ENCODE results near the gene WASF2. TPM values are rescaled to one million over a fixed set of nuclear protein-coding genes. Genes with fewer than 3 reads are reported as not detected.

WASF2 gene
- total and polyA plus RNA-seq, 2 of the 13 experiments (the other 11 are each of a cell fraction or from before 2014, with no cell fraction given), result 10.4 to 27.7 TPM

DNA sequence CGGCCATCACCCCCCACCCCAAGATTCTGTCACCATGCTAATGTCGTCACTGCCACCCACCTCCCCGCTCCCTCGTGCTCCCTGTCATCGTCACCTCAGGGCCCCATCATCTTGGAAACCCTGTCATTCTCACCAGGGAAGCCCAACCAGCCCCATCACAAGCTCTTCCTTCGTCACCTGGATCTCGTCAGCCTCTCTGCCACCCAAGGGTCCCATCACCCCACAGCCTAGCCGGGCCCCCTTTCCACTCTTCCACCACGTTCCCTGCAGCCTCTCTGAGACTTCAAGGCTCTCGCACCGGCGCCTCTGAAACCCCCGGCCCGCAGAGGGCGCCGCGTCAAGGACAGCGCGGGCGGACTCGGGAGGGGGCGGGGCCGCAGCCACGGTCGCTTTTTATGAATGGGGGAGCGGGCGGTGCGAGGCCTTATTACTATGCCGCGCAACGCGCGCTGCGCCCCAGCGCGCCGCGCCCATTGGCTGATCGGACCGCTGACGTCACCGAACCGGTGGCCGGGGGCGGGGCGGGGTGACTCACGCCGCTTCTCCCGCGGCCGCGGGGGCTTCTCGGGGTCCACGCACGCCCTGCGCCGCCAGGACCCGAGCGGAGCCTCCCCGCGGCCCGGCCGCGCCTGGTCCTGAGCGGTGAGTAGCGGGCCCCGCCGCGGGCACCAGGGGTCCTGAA lies 97.7 kb downstream of the WASF2 start, which contains the start of gene GPR3 (continued):
- TF ChIP-seq CBX5 (CRISPR knock-in tag; IDR thresholded peaks at IDR 0.05; ENCODE audit: borderline replicate concordance) (no peak), HDAC2 (CRISPR knock-in tag; IDR thresholded peaks at IDR 0.05) (no peak), ZBTB3 (CRISPR knock-in tag; IDR thresholded peaks at IDR 0.05; ENCODE audit: borderline replicate concordance, low read depth) (no peak), TAF15 (IDR thresholded peaks at IDR 0.05; ENCODE audit: low read depth, low read length, poor library complexity, severe bottlenecking) (no peak), ZNF615 (CRISPR knock-in tag; IDR thresholded peaks at IDR 0.05; ENCODE audit: borderline replicate concordance) (no peak), ZNF446 (CRISPR knock-in tag; IDR thresholded peaks at IDR 0.05) (no peak), CENPT (CRISPR knock-in tag; IDR thresholded peaks at IDR 0.05; ENCODE audit: low read depth) (no peak), ZSCAN25 (CRISPR knock-in tag; IDR thresholded peaks at IDR 0.05) (no peak), ZNF10 (CRISPR knock-in tag; IDR thresholded peaks at IDR 0.05; ENCODE audit: borderline replicate concordance, low read depth) (no peak), FIP1L1 (IDR thresholded peaks at IDR 0.05; ENCODE audit: borderline replicate concordance, insufficient read depth, low read depth, low read length) (no peak), TCF7 (IDR thresholded peaks at IDR 0.05; ENCODE audit: low read depth) (no peak), HNRNPH1 (optimal IDR thresholded peaks at IDR 0.05; ENCODE audit: low read depth, low read length) (no peak), ZFP36L1 (CRISPR knock-in tag; IDR thresholded peaks at IDR 0.05) (no peak), NRL (CRISPR knock-in tag; IDR thresholded peaks at IDR 0.05; ENCODE audit: borderline replicate concordance) (no peak), ZBTB20 (CRISPR knock-in tag; IDR thresholded peaks at IDR 0.05; ENCODE audit: borderline replicate concordance, low read depth) (no peak), ZNF101 (CRISPR knock-in tag; IDR thresholded peaks at IDR 0.05; ENCODE audit: borderline replicate concordance, low read depth) (no peak)
- TF ChIP-seq, protein P1, sequence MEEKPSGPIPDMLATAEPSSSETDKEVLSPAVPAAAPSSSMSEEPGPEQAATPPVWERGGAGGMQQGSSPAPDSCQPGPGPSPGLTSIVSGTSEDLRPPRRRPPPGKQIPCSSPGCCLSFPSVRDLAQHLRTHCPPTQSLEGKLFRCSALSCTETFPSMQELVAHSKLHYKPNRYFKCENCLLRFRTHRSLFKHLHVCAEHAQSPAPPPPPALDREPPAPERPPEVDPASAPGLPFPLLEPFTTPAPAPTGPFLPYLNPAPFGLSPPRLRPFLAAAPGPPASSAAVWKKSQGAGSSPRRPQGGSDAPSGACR (CRISPR knock-in tag; IDR thresholded peaks at IDR 0.05), result no peak
- TF ChIP-seq, protein P2, sequence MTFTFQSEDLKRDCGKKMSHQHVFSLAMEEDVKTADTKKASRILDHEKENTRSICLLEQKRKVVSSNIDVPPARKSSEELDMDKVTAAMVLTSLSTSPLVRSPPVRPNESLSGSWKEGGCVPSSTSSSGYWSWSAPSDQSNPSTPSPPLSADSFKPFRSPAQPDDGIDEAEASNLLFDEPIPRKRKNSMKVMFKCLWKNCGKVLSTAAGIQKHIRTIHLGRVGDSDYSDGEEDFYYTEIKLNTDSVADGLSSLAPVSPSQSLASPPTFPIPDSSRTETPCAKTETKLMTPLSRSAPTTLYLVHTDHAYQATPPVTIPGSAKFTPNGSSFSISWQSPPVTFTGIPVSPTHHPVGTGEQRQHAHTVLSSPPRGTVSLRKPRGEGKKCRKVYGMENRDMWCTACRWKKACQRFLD (CRISPR knock-in tag; IDR thresholded peaks at IDR 0.05; ENCODE audit: borderline replicate concordance), result no peak
- TF ChIP-seq, protein P3, sequence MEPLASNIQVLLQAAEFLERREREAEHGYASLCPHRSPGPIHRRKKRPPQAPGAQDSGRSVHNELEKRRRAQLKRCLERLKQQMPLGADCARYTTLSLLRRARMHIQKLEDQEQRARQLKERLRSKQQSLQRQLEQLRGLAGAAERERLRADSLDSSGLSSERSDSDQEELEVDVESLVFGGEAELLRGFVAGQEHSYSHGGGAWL (CRISPR knock-in tag; IDR thresholded peaks at IDR 0.05), result no peak
- TF ChIP-seq, protein P4, sequence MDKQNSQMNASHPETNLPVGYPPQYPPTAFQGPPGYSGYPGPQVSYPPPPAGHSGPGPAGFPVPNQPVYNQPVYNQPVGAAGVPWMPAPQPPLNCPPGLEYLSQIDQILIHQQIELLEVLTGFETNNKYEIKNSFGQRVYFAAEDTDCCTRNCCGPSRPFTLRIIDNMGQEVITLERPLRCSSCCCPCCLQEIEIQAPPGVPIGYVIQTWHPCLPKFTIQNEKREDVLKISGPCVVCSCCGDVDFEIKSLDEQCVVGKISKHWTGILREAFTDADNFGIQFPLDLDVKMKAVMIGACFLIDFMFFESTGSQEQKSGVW (CRISPR knock-in tag; IDR thresholded peaks at IDR 0.05; ENCODE audit: borderline replicate concordance), result no peak
- TF ChIP-seq, protein P5, sequence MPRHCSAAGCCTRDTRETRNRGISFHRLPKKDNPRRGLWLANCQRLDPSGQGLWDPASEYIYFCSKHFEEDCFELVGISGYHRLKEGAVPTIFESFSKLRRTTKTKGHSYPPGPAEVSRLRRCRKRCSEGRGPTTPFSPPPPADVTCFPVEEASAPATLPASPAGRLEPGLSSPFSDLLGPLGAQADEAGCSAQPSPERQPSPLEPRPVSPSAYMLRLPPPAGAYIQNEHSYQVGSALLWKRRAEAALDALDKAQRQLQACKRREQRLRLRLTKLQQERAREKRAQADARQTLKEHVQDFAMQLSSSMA (CRISPR knock-in tag; IDR thresholded peaks at IDR 0.05), result 0 out of 2 replicates have a peak, but pooled peaks have one; percentile 57
- TF ChIP-seq, protein P6, sequence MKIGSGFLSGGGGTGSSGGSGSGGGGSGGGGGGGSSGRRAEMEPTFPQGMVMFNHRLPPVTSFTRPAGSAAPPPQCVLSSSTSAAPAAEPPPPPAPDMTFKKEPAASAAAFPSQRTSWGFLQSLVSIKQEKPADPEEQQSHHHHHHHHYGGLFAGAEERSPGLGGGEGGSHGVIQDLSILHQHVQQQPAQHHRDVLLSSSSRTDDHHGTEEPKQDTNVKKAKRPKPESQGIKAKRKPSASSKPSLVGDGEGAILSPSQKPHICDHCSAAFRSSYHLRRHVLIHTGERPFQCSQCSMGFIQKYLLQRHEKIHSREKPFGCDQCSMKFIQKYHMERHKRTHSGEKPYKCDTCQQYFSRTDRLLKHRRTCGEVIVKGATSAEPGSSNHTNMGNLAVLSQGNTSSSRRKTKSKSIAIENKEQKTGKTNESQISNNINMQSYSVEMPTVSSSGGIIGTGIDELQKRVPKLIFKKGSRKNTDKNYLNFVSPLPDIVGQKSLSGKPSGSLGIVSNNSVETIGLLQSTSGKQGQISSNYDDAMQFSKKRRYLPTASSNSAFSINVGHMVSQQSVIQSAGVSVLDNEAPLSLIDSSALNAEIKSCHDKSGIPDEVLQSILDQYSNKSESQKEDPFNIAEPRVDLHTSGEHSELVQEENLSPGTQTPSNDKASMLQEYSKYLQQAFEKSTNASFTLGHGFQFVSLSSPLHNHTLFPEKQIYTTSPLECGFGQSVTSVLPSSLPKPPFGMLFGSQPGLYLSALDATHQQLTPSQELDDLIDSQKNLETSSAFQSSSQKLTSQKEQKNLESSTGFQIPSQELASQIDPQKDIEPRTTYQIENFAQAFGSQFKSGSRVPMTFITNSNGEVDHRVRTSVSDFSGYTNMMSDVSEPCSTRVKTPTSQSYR (CRISPR knock-in tag; IDR thresholded peaks at IDR 0.05; ENCODE audit: borderline replicate concordance), result peak; percentile 66; the same call in 1 of the 2 replicates
